ENCODE measurements around the gene SNRNP200. TPM values are rescaled to one million over a fixed set of nuclear protein-coding genes. Genes with fewer than 3 reads are reported as not detected.
A peak's percentile ranks its signal among the peaks of the same experiment; 100 is the strongest.

Gene SNRNP200
- total RNA-seq, 1 donor from 2014 or later = 208 TPM

DNA sequence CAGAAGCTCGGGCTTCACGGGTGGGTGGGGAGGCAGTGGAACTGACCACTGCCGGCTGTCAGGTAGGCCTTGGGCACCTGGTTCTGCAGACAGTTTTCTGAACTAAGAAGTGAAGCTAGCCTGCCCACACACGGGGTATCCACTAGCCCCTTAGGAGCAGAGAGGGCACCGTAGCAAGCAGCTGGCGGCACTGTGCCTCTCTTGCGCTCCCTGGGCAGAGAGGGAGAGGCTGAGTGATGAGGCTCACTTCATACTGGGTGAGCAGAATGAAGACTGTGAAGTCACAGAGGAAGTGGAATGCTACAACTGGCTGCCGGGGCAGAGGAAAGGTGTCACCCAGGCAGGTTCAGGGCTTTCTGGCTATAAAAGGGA lies 20.5 kb upstream of the SNRNP200 start:
- Mint-ChIP-seq H3K4me1 (peaks cover 37% of the 10 kb centered on the region), H3K27me3 (no peaks in the 10 kb centered on the region), H3K36me3 (ENCODE audit: low read depth) (peaks cover 14% of the 10 kb centered on the region), H3K4me3 (peak overlapping the region; percentile 85), H3K9me3 (no peaks in the 10 kb centered on the region), H3K27ac (peak overlapping the region; percentile 32)
- TF ChIP-seq, protein P1, sequence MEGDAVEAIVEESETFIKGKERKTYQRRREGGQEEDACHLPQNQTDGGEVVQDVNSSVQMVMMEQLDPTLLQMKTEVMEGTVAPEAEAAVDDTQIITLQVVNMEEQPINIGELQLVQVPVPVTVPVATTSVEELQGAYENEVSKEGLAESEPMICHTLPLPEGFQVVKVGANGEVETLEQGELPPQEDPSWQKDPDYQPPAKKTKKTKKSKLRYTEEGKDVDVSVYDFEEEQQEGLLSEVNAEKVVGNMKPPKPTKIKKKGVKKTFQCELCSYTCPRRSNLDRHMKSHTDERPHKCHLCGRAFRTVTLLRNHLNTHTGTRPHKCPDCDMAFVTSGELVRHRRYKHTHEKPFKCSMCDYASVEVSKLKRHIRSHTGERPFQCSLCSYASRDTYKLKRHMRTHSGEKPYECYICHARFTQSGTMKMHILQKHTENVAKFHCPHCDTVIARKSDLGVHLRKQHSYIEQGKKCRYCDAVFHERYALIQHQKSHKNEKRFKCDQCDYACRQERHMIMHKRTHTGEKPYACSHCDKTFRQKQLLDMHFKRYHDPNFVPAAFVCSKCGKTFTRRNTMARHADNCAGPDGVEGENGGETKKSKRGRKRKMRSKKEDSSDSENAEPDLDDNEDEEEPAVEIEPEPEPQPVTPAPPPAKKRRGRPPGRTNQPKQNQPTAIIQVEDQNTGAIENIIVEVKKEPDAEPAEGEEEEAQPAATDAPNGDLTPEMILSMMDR (IDR thresholded peaks at IDR 0.05) = no peak
- no peak for ATAC-seq (ENCODE audit: low read depth)
- ChIA-PET POLR2A (interaction anchor here (0.6 to 9.0 kb wide), 6 partner anchors 9 to 201 kb away, joined by 3 to 115 read pairs (median 6); partner anchors contain the start of genes CIAO1, NCAPH and TMEM127), CTCF (no interaction called here)
- intact Hi-C loops (cut with micrococcal nuclease) = loop anchor here (1.0 kb wide), 1 partner anchor 9 kb away; the partner anchor contains the start of gene NCAPH
- DNase-seq = no peak

DNA sequence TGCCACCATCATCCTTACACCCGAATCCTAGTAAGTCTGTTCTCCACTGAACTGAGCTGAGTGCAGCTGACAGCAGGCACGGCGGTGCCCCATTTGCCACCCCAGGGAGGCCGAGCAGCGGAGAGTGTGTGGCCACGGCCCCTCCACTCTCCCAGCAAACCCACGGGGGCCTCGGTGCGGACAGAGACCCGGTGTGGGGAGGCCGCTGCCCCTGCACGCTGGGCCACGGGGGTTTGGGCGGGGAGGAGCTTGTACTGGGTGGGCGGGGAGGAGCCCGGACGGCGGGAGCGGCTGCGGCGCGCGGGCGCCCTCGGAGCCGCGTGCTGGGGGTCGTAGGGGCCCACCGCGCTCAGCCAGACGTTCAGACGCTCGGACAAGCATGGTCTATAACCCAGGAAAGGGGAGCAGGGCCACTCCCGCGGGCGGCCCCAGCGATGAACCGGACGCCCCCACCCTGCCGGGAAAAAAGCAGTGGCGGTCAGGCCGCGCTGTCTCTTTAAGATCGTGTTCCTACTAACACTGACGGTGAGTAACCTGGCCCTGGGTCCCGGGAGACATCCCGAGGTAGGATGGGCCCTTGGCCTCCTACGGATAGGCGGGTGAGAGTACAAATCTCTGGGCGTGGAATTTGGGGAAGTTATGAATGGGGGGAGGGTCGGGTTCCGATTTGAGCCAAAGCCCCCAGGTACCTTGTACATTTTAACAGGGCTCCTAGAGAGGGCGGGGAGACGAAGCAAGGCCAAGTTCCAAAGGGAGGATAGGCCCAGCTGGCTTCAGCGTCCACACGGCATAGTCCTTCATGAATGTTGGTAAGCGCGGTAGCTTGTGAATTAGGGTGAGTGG lies 19.9 kb upstream of the SNRNP200 start, which contains the start of gene ITPRIPL1:
Gene ITPRIPL1 (plus strand): TSS at position 277 of the 843 bp plus-strand sequence. CDS start 523 bp downstream, at position 800.
- ChIA-PET POLR2A (interaction anchor here (0.6 to 9.0 kb wide), 7 partner anchors 10 to 229 kb away, joined by 3 to 115 read pairs (median 6); partner anchors contain the start of genes CIAO1, NCAPH, SNRNP200 and TMEM127), CTCF (interaction anchor here (1.2 to 1.6 kb wide), 2 partner anchors 9 to 15 kb away, joined by 3 to 4 read pairs; no protein-coding TSS in a partner anchor)
- TF ChIP-seq, protein P1 (IDR thresholded peaks at IDR 0.05) = no peak
- DNase-seq (peak; percentile 46), ATAC-seq (ENCODE audit: low read depth) (peak; percentile 18)
- Mint-ChIP-seq H3K9me3 (no peaks in the 10 kb centered on the region), H3K27ac (peak within 1 kb of the TSS; percentile 66), H3K4me1 (peaks cover 43% of the 10 kb centered on the region), H3K4me3 (peak within 1 kb of the TSS; percentile 85), H3K36me3 (ENCODE audit: low read depth) (peaks cover 14% of the 10 kb centered on the region), H3K27me3 (no peaks in the 10 kb centered on the region)
- intact Hi-C loops (cut with micrococcal nuclease) = loop anchor here (1.0 kb wide), 1 partner anchor 10 kb away; the partner anchor contains the start of gene NCAPH

DNA sequence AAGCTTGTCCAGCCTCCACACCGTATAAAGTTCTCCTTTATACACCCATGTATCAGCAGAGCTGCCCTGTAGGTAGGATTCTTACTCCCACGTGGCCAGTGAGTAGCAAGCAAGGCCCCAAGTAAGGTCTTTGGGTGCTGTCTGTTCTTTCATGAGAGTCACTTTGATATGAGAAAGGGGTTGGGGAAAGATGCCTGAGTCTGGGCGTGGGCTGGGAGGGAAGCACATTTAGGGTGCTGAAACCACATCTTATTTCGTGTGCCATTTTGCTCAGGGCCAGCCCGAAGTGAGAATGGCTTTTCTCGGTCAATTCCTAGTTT lies 19.3 kb upstream of the SNRNP200 start:
- no peaks in the 10 kb centered on the region for H3K9me3 Mint-ChIP-seq
- POLR2A ChIA-PET = interaction anchor here (1.0 to 9.0 kb wide), 5 partner anchors 11 to 229 kb away, joined by 3 to 115 read pairs (median 6); partner anchors contain the start of genes CIAO1, NCAPH, SNRNP200 and TMEM127
- peaks cover 14% of the 10 kb centered on the region for H3K36me3 Mint-ChIP-seq (ENCODE audit: low read depth)
- H3K4me3 Mint-ChIP-seq = peak overlapping the region; percentile 85
- DNase-seq (no peak), ATAC-seq (ENCODE audit: low read depth) (no peak)
- CTCF ChIA-PET = interaction anchor here (1.2 to 1.6 kb wide), 2 partner anchors 9 to 14 kb away, joined by 3 to 4 read pairs; no protein-coding TSS in a partner anchor
- TF ChIP-seq, protein P1 (IDR thresholded peaks at IDR 0.05) = no peak
- H3K27ac Mint-ChIP-seq = peak overlapping the region; percentile 66
- H3K27me3 Mint-ChIP-seq = no peaks in the 10 kb centered on the region
- H3K4me1 Mint-ChIP-seq = peaks cover 46% of the 10 kb centered on the region
- intact Hi-C loops (cut with micrococcal nuclease) = loop anchor here (1.0 to 5.0 kb wide), 4 partner anchors 11 to 213 kb away; partner anchors contain the start of genes ARID5A, CIAO1, DUSP2 and NCAPH

DNA sequence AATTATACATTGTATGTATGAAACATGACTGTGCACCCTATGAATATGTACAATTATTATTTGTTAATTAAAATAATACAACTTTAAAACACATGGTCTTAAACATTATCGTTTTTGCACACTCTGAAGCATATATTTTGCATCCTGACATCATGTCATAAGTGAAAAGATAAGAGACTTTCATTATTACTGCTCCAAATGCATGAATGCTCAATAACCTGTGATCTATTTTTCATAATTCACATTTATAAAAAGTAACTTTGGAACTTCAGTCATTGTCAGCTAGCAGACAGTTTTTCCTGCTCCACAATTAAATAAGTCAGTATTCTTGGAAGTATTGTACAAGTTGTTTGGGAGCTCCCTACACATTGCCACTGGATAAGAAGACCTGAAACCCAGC lies 18.5 kb upstream of the SNRNP200 start:
- ATAC-seq (ENCODE audit: low read depth) = no peak
- Mint-ChIP-seq H3K9me3 (no peaks in the 10 kb centered on the region), H3K36me3 (ENCODE audit: low read depth) (peaks cover 14% of the 10 kb centered on the region), H3K27ac (no peak overlapping the region), H3K27me3 (no peaks in the 10 kb centered on the region), H3K4me1 (peaks cover 52% of the 10 kb centered on the region), H3K4me3 (peak overlapping the region; percentile 85)
- CTCF ChIA-PET = interaction anchor here (1.6 kb wide), 1 partner anchor 8 kb away, joined by 4 read pairs; no protein-coding TSS in a partner anchor
- TF ChIP-seq, protein P1 (IDR thresholded peaks at IDR 0.05) = no peak
- DNase-seq = no peak
- intact Hi-C loops (cut with micrococcal nuclease) = loop anchor here (5.0 kb wide), 3 partner anchors 57 to 213 kb away; partner anchors contain the start of genes ARID5A, CIAO1, DUSP2 and TMEM127
- POLR2A ChIA-PET = interaction anchor here (1.5 to 9.0 kb wide), 2 partner anchors 8 to 12 kb away, joined by 3 to 115 read pairs; partner anchors contain the start of gene NCAPH

Measured in activated B cell treated with CpG ODN at 0.5 μM for 24 hours (primary cell).